AG04449 (cell line): ENCODE measurements around the gene SMIM45.

Experiments used
- CTCF ChIA-PET: fragments of 350-600 bp; formaldehyde crosslinking; extraction: SDS; loops from one replicate; lab custom pipeline; 2021; ENCODE audit warnings: antibody characterized with exemption; lab: Yijun Ruan, JAX
- POLR2A ChIA-PET: fragments of 400-600, 350-600 bp; formaldehyde crosslinking; extraction: SDS; loops from one replicate; lab custom pipeline; 2020; ENCODE audit warnings: antibody characterized with exemption, inconsistent platforms; lab: Yijun Ruan, JAX
- DNase-seq: peaks from one replicate; pipeline ENCODE4 v3.0.0-alpha.2; 2010; ENCODE audit warnings: low read depth, low spot score
- H3K4me3 ChIP-seq: 2 replicates; pipeline ENCODE4 v1.5.1; 2011; ENCODE audit warnings: low read depth, mild to moderate bottlenecking, control low read depth, low read length
- TF ChIP-seq, protein P1 (sequence below): IDR thresholded peaks from one replicate; pipeline ENCODE4 v1.5.1; 2011; ENCODE audit warnings: mild to moderate bottlenecking, moderate library complexity, low read length, control low read depth, inconsistent platforms; ENCODE audit not compliant: insufficient read depth; ENCODE audit errors: missing control alignments

Gene SMIM45

DNA sequence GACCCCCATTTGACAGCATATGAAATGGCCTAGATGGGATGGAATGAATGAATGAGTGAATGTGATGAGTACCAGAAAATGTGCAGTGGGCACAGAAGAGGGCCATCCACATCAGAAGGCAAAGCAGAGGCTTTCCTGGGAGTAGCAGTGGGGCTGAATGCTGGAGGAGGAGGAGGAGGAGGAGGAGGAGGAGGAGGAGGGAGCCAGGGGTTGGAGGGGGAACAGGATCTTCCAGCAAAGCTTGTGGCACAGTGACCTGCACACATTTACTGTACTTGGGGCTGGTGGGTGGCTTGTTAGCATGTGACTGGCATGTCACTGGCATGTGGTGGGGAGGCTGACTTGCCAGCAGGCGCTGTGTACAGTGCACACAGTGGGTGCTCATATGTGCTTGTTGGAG lies 26.8 kb downstream of the SMIM45 start:
- TF ChIP-seq, protein P1, sequence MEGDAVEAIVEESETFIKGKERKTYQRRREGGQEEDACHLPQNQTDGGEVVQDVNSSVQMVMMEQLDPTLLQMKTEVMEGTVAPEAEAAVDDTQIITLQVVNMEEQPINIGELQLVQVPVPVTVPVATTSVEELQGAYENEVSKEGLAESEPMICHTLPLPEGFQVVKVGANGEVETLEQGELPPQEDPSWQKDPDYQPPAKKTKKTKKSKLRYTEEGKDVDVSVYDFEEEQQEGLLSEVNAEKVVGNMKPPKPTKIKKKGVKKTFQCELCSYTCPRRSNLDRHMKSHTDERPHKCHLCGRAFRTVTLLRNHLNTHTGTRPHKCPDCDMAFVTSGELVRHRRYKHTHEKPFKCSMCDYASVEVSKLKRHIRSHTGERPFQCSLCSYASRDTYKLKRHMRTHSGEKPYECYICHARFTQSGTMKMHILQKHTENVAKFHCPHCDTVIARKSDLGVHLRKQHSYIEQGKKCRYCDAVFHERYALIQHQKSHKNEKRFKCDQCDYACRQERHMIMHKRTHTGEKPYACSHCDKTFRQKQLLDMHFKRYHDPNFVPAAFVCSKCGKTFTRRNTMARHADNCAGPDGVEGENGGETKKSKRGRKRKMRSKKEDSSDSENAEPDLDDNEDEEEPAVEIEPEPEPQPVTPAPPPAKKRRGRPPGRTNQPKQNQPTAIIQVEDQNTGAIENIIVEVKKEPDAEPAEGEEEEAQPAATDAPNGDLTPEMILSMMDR: no peak
- CTCF ChIA-PET: interaction anchor here (1.8 kb wide), 1 partner anchor 12 kb away, joined by 8 read pairs; no protein-coding TSS in a partner anchor
- POLR2A ChIA-PET: no interaction called here
- no peak for DNase-seq
- no peak overlapping the region for H3K4me3 ChIP-seq

DNA sequence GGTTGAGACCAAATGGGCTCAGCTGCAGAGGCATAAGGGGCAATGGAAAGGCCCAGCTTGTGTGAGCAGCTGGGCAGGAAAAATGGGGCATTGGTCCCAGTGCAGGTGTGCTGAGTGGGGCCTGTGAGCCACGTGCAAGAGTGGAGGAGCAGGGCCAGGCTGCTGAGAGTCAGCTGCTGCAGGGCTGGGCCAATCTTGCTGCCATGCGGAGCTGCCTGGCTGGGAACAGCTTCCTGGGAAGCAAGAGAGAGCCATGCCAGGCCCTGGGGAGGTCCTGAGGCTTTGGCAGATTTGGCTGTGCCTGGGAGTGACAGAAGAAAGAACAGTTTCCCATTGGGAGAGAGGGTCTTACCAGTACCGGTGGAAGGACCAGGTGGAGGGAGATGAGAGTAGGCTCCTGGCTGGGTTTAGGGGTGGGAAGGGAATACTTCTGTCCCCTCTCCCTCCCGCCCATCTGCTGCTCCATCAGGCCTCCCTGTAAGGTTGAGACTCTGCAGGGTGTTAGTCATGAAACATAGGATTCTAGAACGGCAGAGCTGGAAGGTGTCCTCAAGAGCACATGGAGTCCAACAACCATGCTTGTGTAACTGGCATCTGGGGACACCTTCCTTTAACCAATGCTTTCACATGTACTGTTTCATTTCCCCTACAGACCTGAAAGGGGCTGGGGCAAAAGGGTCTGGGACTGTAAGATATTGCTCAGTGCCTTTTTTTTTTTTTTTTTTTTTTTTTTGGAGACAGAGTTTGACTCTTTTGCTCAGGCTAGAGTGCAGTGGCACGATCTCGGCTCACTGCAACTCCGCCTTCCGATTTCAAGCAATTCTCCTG lies 27.7 kb downstream of the SMIM45 start:
- no peak overlapping the region for H3K4me3 ChIP-seq
- POLR2A ChIA-PET: no interaction called here
- CTCF ChIA-PET: no interaction called here
- TF ChIP-seq, protein P1: no peak
- DNase-seq: no peak

DNA sequence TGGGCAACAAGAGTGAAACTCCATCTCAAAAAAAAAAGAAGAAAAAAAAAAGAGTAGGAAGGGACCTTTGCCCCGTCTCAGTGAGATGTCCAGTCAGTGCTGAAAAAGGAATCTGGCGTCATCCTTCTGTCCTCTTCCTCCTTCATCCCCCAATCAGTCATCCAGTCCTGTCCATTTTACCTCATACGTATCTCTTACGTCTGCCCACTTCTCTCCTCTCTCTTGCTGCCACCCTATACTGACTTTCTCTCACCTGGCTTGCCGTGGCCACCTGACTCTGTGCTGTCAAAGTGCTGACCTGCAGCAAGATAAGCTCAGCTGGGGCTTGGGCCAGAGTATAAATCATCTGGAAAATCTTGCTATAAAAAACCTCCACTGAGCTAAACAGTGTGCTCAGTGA lies 30.9 kb downstream of the SMIM45 start:
- POLR2A ChIA-PET: no interaction called here
- TF ChIP-seq, protein P1: no peak
- H3K4me3 ChIP-seq: no peak overlapping the region
- DNase-seq: no peak
- CTCF ChIA-PET: interaction anchor here (0.9 to 1.5 kb wide), 2 partner anchors 11 to 16 kb away, joined by 4 to 5 read pairs; no protein-coding TSS in a partner anchor

DNA sequence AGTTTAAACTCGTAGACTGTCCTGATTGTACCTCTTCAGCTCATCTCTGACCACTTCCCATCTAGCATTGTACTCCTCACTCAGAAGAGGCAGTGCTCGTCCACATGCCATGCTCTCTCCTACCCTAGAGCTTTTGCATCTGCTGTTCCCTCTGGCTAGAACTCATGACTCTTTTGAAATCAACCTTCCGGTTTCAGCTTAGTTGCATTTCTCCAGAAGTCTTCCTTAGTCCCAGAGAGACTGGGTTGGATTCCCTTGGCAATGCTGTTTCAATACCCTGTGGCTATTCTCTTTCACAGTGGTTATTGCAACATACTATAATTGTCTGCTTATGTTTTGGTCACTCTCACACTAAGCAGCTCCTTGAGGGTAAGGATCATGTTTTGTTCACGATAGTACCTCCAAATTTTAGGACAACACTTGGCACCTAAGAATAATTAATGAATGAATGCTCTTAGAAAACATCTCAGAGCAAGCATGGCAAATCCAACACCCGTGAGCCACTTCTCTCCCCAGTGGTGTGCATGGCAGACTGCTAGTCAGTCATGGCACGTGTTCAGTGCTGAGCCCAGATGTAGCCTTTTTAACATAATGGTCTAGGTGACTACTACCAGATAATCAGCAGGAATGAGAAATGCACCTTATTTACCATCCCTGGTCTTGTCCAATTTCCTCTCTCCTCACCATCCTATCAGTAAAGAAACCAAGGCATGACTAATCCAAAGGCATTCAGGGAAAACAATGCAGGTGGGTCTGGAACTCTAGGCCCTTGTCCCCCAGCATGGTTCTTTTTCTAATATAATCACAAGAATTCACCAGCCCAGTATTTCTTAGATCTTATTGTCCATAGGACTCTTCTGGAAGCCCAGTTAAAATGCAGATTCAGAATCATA lies 31.8 kb downstream of the SMIM45 start:
- ChIA-PET POLR2A (no interaction called here), CTCF (interaction anchor here (0.9 to 1.5 kb wide), 2 partner anchors 12 to 17 kb away, joined by 4 to 5 read pairs; no protein-coding TSS in a partner anchor)
- no peak for DNase-seq
- H3K4me3 ChIP-seq: no peak overlapping the region
- TF ChIP-seq, protein P1: no peak

DNA sequence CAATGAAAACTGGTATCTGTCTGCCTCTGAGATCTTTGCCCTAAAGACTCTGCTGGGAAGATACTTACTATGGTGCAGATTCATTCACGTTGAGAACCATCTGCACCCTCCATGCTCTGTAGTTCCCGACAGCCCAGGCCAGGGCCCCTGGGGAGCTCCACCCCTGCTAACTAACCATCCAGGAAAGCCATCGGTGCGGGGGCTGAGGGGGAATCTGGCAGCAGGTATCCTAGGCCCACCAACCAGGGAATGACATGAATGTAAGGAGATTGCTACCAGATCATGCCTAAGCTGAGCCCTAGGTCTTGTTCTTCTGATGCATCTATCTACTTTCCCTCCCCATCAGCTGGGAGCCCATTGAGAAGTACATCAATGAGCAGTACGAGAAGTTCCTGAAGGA lies 35.3 kb downstream of the SMIM45 start:
- no peak for DNase-seq
- ChIA-PET POLR2A (no interaction called here), CTCF (interaction anchor here (1.1 kb wide), 1 partner anchor 25 kb away, joined by 3 read pairs; no protein-coding TSS in a partner anchor)
- TF ChIP-seq, protein P1: no peak
- no peak overlapping the region for H3K4me3 ChIP-seq
